GM20000 (cell line): Measurements from ENCODE around the gene LAX1.

Experiments used
- DNase-seq: peaks from one replicate; pipeline ENCODE4 v3.0.0; 2012; ENCODE audit warnings: low spot score
- CTCF ChIP-seq: IDR thresholded peaks from 2 replicates; pipeline ENCODE4 v1.5.1; 2012; ENCODE audit warnings: mild to moderate bottlenecking, control low read depth; ENCODE audit errors: extremely low read depth, missing control alignments

The LAX1 gene

GRCh38 chr1:203772836-203773235 is 7.9 kb downstream of the LAX1 start:
- DNase-seq: no peak
- no peak for TF ChIP-seq CTCF

GRCh38 chr1:203776636-203777035 is 11.7 kb downstream of the LAX1 start:
- DNase-seq: no peak
- TF ChIP-seq CTCF: no peak

GRCh38 chr1:203777596-203777995 is 12.6 kb downstream of the LAX1 start:
- TF ChIP-seq CTCF: no peak
- no peak for DNase-seq

- no peak for TF ChIP-seq CTCF
- DNase-seq: no peak
These were observed 13.2 kb downstream of the LAX1 start for GRCh38 chr1:203778146-203778545.

- TF ChIP-seq CTCF: no peak
- no peak for DNase-seq
These were observed 13.8 kb downstream of the LAX1 start for GRCh38 chr1:203778789-203779188.

- DNase-seq: no peak
- TF ChIP-seq CTCF: no peak
These were observed 17.0 kb downstream of the LAX1 start for GRCh38 chr1:203781962-203782361.

GRCh38 chr1:203789966-203790365 is 25.0 kb downstream of the LAX1 start:
- no peak for TF ChIP-seq CTCF
- DNase-seq: no peak
